ENCODE measurements around the gene ABCC1.

Gene ABCC1

GRCh38 chr16:16033208-16033717, 83.8 kb downstream of the ABCC1 start:
- CTCF ChIA-PET = interaction anchor here (0.6 to 4.1 kb wide), 2 partner anchors 63 to 159 kb away, joined by 4 to 18 read pairs; no protein-coding TSS in a partner anchor
- no peak overlapping the region for H3K4me3 ChIP-seq (ENCODE audit: low read depth, low read length)
- POLR2A ChIA-PET = interaction anchor here (1.0 kb wide), 1 partner anchor 9 kb away, joined by 3 read pairs; no protein-coding TSS in a partner anchor
- TF ChIP-seq CTCF (IDR thresholded peaks at IDR 0.05; ENCODE audit: insufficient read depth, low read length, missing control alignments) = no peak
- no peak for DNase-seq (ENCODE audit: low read depth, low spot score)

- no peak for TF ChIP-seq CTCF (IDR thresholded peaks at IDR 0.05; ENCODE audit: insufficient read depth, low read length, missing control alignments)
- DNase-seq (ENCODE audit: low read depth, low spot score) = no peak
- H3K4me3 ChIP-seq (ENCODE audit: low read depth, low read length) = no peak overlapping the region
- CTCF ChIA-PET = interaction anchor here (0.8 to 1.2 kb wide), 4 partner anchors 9 to 163 kb away, joined by 3 to 4 read pairs (median 3); no protein-coding TSS in a partner anchor
- POLR2A ChIA-PET = no interaction called here
Measured at GRCh38 chr16:16036359-16036792, 87.0 kb downstream of the ABCC1 start.

GRCh38 chr16:16037521-16037920, 88.1 kb downstream of the ABCC1 start:
- TF ChIP-seq CTCF (IDR thresholded peaks at IDR 0.05; ENCODE audit: insufficient read depth, low read length, missing control alignments) = no peak
- no peak for DNase-seq (ENCODE audit: low read depth, low spot score)
- H3K4me3 ChIP-seq (ENCODE audit: low read depth, low read length) = no peak overlapping the region
- ChIA-PET CTCF (interaction anchor here (0.9 to 1.2 kb wide), 2 partner anchors 10 to 163 kb away, joined by 3 read pairs; no protein-coding TSS in a partner anchor), POLR2A (no interaction called here)

- CTCF ChIA-PET = interaction anchor here (1.2 kb wide), 1 partner anchor 164 kb away, joined by 3 read pairs; no protein-coding TSS in a partner anchor
Measured at GRCh38 chr16:16037970-16038369, 88.6 kb downstream of the ABCC1 start.

GRCh38 chr16:16038950-16039349, 89.5 kb downstream of the ABCC1 start:
- ChIA-PET POLR2A (no interaction called here), CTCF (no interaction called here)
- no peak for DNase-seq (ENCODE audit: low read depth, low spot score)
- TF ChIP-seq CTCF (IDR thresholded peaks at IDR 0.05; ENCODE audit: insufficient read depth, low read length, missing control alignments) = no peak
- no peak overlapping the region for H3K4me3 ChIP-seq (ENCODE audit: low read depth, low read length)

More at GRCh38 chr16:16037970-16038369, 88.6 kb downstream of the ABCC1 start:
- POLR2A ChIA-PET = no interaction called here
- no peak overlapping the region for H3K4me3 ChIP-seq (ENCODE audit: low read depth, low read length)
- no peak for TF ChIP-seq CTCF (IDR thresholded peaks at IDR 0.05; ENCODE audit: insufficient read depth, low read length, missing control alignments)
- no peak for DNase-seq (ENCODE audit: low read depth, low spot score)

GRCh38 chr16:16041196-16041892, 91.9 kb downstream of the ABCC1 start:
- DNase-seq (ENCODE audit: low read depth, low spot score) = no peak
- POLR2A ChIA-PET = interaction anchor here (0.6 to 0.9 kb wide), 2 partner anchors 8 to 98 kb away, joined by 3 read pairs; no protein-coding TSS in a partner anchor
- no peak overlapping the region for H3K4me3 ChIP-seq (ENCODE audit: low read depth, low read length)
- CTCF ChIA-PET = interaction anchor here (1.1 to 1.8 kb wide), 4 partner anchors 10 to 167 kb away, joined by 3 to 8 read pairs (median 4); no protein-coding TSS in a partner anchor
- TF ChIP-seq CTCF (IDR thresholded peaks at IDR 0.05; ENCODE audit: insufficient read depth, low read length, missing control alignments) = no peak
